EH (cell line): ENCODE measurements around the gene ADGRB2.
A peak's percentile ranks its signal among the peaks of the same experiment; 100 is the strongest.

Experiments used
- DNase-seq: peaks from one replicate; pipeline ENCODE4 v3.0.0-alpha.2; 2015; ENCODE audit warnings: low read depth

The ADGRB2 gene, protein sequence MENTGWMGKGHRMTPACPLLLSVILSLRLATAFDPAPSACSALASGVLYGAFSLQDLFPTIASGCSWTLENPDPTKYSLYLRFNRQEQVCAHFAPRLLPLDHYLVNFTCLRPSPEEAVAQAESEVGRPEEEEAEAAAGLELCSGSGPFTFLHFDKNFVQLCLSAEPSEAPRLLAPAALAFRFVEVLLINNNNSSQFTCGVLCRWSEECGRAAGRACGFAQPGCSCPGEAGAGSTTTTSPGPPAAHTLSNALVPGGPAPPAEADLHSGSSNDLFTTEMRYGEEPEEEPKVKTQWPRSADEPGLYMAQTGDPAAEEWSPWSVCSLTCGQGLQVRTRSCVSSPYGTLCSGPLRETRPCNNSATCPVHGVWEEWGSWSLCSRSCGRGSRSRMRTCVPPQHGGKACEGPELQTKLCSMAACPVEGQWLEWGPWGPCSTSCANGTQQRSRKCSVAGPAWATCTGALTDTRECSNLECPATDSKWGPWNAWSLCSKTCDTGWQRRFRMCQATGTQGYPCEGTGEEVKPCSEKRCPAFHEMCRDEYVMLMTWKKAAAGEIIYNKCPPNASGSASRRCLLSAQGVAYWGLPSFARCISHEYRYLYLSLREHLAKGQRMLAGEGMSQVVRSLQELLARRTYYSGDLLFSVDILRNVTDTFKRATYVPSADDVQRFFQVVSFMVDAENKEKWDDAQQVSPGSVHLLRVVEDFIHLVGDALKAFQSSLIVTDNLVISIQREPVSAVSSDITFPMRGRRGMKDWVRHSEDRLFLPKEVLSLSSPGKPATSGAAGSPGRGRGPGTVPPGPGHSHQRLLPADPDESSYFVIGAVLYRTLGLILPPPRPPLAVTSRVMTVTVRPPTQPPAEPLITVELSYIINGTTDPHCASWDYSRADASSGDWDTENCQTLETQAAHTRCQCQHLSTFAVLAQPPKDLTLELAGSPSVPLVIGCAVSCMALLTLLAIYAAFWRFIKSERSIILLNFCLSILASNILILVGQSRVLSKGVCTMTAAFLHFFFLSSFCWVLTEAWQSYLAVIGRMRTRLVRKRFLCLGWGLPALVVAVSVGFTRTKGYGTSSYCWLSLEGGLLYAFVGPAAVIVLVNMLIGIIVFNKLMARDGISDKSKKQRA (N-terminal part only)

DNA sequence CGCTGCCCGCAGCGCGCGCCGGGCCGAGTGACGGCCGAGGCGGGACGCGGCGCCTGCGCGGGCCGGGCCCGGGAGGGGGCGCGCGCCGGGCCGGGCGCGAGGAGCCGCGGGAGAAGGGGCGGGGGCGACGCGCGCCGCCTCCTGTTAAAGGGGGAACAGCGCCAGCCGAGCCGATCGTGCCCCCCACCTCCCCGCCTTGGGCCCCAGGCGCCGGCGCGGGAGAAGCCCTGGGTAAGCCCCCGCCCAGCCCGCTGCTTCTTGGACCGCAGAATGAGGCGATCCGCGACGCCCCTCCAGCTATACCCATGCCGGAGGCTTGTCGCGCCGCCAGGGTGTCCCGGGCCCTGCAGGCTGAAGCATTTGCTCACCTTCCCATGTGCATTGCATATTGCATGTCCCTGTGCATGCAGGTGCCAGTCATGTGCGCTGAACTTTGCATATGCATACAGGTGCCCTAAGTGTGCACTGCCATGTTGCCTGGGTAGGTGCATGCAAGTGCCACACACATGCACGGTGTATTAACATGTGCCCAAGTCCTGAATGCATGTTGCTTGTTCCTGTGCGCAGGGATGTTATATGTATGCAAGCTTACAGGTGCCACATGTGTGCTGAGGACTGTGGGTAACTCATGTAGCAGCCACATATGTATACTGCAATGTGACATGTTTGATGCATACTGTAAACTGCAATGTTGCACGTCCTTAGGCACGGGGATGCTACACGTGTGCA, at the start of gene ADGRB2:
ADGRB2 (minus strand) TSS at position 29 of the 729 bp plus-strand sequence. CDS start 7,119 bp downstream, outside the sequence.
- DNase-seq, result no peak

- no peak for DNase-seq
Measured at GRCh38 chr1:31812158-31812829, 48.2 kb upstream of the ADGRB2 start.

DNA sequence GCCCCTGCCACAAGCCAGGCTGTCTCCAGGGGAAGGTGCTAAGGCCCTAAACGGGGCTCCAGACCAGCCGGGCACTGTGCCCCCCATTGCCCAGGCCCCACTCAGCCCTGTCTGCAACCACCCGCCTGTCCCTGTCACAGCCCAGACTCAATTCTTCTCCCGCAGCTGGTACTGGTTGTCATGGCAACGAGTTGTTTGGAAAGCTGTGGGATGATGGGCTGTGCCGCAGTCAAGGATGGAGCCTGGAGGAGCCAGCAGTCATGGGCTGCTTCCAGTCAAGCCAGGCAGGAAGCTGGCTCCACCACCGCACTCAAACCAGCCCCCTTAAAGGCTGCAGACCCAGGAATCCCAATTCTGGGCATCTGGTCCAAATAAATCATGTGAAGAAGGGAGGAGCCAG, 47.5 kb upstream of the ADGRB2 start:
- DNase-seq, result peak; percentile 76

- DNase-seq, result no peak
Measured at GRCh38 chr1:31809698-31810097, 45.6 kb upstream of the ADGRB2 start.

- DNase-seq, result no peak
Measured at GRCh38 chr1:31807273-31808048, 43.3 kb upstream of the ADGRB2 start.

- no peak for DNase-seq
Measured at GRCh38 chr1:31805318-31805717, 41.2 kb upstream of the ADGRB2 start.

DNA sequence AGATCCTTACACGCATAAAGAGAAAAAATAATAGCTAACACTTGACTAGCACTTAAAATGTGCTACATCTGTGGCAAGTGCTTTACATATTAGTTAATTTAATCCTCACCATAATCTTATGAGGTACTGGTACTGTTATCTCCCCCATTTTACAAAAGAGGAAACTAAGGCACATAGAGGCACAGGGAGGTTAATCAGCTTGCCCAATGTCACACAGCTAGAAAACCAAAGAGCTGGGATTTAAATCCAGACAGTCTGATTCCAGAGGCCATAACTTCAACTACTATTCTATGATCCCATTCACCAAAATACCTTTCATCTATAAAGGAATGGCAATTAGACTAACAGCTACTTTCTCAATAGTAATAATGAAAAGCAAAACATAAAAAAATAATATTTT, 40.0 kb upstream of the ADGRB2 start:
- no peak for DNase-seq

DNA sequence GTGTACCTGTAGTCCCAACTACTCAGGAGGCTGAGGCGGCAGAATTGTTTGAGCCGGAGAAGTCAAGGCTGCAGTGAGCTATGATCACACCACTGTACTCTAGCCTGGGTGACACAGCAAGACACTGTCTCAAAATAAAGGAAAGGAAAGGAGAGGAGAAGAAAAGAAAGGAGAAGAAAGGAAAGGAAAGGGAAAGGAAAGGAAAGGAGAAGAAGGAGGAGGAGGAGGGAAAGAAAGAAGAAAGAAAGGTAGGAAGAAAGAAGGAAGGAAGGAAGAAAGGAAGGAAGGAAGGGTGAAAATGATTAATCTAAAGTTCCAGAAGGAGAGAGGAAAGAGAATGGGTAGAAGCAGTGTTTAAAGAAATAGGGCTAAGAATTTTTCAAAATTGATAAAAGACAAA, 39.5 kb upstream of the ADGRB2 start:
- DNase-seq, result no peak

DNA sequence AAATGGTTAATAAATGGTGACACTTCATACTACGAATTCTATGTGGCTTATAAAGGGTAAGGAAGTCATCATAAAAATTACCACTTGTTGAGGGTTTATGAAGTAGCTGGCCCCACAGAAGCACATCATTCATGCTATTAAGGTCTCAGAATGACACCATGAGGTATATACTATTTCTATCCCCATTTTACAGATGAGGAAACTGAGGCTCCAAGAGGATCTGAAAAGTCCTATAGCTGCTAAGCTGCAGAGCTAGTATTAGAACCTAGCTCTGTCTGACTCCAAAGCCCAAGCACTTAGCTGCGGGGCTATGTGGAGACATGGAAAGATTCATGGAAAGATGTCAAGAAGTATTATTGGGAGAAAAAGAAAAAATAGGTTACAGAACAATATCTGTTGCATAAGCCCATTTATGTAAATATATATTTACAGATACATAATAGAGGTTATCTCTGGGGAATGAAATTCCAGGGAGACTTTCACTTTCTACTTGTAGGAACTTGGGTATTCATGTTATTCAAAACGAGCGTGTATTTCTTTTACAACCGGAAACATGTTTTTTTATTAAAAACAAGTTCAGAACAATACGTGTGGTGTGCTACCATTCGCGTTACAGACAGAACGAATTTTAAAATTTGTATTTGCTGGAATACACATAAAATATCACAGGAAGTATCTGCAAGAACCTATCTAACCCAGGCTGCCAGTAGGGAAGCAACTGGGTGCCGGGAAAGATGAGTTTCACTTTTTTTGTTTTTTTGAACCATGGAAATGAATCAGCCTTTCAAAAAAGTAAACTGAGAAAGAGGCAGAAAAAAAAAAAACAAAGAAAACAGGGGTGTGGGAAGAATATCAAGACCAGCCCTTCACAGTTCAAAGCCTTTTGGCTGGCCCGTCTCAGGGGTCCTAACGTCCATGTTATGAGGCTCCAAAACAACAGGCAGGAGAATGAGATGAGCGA, 38.3 kb upstream of the ADGRB2 start:
- DNase-seq, result peak; percentile 47

DNA sequence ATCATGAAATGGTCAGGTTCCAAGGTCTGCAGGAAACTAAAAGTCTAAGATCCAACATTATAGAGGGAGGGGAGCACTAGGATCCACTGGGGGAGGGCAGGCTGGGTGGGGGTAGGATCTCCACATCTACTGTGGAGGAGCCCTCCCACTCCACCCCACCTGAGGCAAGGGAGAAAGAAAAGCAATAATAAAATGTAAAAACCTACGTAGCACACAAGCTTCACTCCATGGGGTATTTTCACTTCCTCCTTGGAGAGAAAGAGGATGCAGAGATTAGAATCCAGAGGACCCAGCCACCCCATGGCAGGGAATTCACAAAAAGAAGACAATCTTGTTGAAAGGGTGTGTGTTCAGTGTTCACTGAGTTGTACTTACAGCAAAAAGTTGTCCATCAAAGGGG, 37.3 kb upstream of the ADGRB2 start:
- DNase-seq, result no peak

DNA sequence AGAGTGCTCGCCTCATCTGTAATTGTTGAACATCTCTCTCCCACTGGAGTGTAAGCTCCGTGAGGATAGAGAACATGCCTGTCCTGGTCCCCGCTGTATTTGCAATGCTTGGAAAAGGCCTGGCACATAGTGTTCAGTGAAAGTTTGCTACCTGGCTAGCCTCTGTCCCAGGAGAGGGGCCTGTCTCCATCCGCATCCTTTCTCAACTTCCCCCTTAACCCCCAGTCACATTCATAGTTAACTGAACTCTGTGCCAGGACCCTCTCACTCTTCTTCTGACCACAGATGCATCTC, 36.5 kb upstream of the ADGRB2 start:
- no peak for DNase-seq

GRCh38 chr1:31799895-31800673, 35.9 kb upstream of the ADGRB2 start:
- DNase-seq, result no peak

DNA sequence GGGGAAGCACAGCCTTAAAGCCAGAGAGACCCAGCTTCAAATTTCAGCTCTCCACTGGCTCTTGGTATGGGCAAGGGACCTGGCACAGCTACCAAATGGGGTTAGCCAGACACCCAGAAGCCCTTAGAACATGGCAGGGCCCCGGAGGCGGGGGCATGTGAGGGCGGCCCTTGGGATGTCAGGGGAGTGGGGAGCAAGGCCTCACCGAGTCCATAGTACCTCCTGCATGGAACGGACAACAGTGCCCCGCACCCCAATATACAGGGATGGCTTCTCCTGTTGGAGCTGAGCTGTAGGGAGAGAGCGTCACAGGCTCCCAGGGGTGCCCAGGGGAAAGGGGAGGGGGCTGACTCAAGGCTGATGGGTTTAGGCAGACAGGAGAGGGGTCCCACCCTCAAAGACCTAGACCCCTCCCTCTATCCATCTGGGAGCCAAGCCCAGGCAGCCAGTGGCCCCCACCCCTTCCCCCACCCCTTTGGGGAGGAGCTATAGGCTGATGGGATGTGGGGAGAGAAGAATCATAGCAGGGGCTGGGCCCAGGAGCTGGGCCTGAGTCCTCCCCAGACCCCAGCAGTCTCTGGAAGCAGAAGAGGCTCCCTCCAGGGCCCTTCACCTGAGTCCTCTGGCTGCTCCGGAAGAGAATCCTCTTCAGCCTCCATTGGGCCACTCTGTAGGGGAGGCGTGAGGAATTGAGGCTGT, 35.2 kb upstream of the ADGRB2 start:
- no peak for DNase-seq

DNA sequence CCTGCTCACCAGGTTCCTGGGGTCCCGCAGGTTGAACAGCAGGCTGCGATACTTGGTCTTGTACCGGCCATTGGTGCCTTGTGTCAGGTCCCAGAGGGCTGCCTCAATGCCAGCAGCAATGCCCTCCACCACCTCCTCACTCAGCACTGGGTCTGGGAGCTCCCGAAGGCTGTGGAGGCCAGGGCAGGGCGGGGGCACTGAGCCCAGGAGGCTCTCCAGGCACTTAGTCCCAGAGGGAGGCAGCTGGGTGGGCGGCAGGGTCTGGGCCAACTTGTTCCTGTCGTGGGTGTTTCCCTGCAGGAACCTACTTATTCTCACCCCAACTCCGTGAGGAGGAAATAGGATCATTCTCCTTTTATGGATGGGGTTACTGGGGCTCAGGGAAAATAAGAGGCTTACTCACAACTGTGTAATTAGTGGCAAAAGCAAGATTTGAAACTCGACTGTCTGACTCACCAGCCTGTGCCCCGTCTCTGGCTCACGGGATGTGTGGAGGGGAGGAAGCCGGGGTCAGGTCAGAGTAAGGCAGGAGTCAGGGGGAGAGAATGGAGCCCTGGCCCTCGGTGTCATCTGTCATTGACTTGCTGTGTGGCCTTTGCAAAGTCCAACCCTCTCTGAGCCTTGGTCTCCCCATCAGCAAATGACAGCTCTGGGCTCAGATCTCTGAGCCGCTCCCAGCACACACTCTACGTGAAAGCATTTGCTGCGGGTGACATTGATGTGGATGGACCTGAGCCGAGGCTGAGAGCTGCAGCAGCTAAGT, 34.5 kb upstream of the ADGRB2 start:
- DNase-seq, result peak; percentile 96

GRCh38 chr1:31798086-31798432, 33.9 kb upstream of the ADGRB2 start:
- DNase-seq, result no peak

GRCh38 chr1:31797216-31797615, 33.1 kb upstream of the ADGRB2 start:
- no peak for DNase-seq

DNA sequence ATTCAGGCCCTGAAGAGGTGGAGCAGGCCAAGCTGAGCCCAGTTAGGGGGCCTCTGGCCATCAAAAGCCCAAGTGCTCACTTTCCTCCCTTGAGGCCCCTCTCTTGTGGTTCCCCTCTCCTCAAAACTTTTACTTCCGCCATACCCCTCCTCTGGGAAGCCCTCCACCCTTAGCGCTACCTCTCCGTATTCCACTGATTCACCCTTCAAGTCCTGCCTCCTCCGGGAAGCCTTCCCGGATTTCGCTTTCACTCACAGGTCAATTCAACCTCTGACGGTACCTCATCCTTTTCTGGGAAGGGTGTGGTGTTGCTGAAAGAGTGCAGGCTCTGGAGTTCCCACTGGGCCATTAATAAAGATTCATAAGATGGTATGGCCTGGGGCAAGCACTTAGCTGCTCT, 32.6 kb upstream of the ADGRB2 start:
- no peak for DNase-seq
